ENCODE results near the gene AOPEP. TPM values are rescaled to one million over a fixed set of nuclear protein-coding genes. Genes with fewer than 3 reads are reported as not detected.

AOPEP gene
- total RNA-seq, 5 donors from 2014 or later (not counting 1 experiment from before 2014, with no cell fraction given) = 10.4 to 14.8 (median 11.3) TPM

- peaks cover 0 to 2% (median 0%) of the 10 kb centered on the region in 3 donors for H3K4me1 Mint-ChIP-seq
- no peak overlapping the region for H3K27ac ChIP-seq (ENCODE audit: low read length)
- peaks cover 56% of the 10 kb centered on the region for H3K36me3 Mint-ChIP-seq
- H3K9me3 Mint-ChIP-seq = peaks cover 3 to 21% (median 18%) of the 10 kb centered on the region in 3 donors
- no peaks in the 10 kb centered on the region for H3K36me3 ChIP-seq (ENCODE audit: control insufficient read depth in 2 of 2, extremely low read depth in 1 of 2, insufficient read depth in 1 of 2, low read length in 1 of 2)
- H3K4me3 ChIP-seq (ENCODE audit: control insufficient read depth in 1 of 2, extremely low read depth in 1 of 2, low read length in 1 of 2) = no peak overlapping the region
- no peak overlapping the region for H3K27ac Mint-ChIP-seq
- CTCF ChIA-PET = interaction anchor here in 1 of 2 donors (0.6 kb wide), 1 partner anchor 301 kb away, joined by 3 read pairs; no protein-coding TSS in a partner anchor
- no peaks in the 10 kb centered on the region for H3K27me3 Mint-ChIP-seq
- no peak for DNase-seq
- H3K4me1 ChIP-seq (ENCODE audit: control insufficient read depth in 1 of 2, extremely low read depth in 1 of 2, insufficient read depth in 2 of 2, low read length in 2 of 2) = no peaks in the 10 kb centered on the region
- ATAC-seq (replicated peaks in 1 of 4) = no peak
- WGBS (ENCODE audit: insufficient coverage) = no CpG with 5 or more reads among the region's 4 CpGs
- H3K4me3 Mint-ChIP-seq = no peak overlapping the region
- no peaks in the 10 kb centered on the region for H3K27me3 ChIP-seq (replicated peaks in 1 of 2; ENCODE audit: control insufficient read depth in 2 of 2, extremely low read depth in 1 of 2, insufficient read depth in 2 of 2, low read length in 1 of 2)
- POLR2A ChIA-PET = no interaction called here
- peaks cover 7% of the 10 kb centered on the region for H3K9me3 ChIP-seq
Measured at GRCh38 chr9:94746541-94747370, 20.3 kb downstream of the AOPEP start.

DNA sequence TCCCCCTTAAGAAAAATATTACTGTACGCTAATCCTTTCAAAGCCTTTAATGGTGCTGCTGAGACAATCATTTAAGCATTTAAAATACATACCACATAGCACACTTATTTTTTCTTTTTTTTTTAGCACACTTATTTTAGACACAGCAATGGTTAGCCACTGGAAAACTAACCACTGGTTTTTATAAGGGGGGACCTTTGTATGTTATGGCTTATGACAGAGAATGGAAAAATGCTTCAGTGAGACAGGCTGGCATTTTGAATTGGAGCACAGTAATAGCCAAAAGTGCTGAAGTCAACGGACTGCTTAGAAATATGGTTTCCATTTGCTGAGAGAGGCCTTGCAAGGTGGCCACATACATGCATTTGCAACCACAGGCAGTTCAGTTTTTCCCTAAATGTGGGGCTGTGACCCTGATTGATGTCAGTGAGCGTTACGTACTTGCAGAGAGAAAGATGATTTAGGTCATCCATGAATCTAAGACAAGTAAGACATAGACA is 28.5 kb downstream of the AOPEP start:
- Histone ChIP-seq H3K27me3 (replicated peaks in 1 of 2; ENCODE audit: control insufficient read depth in 2 of 2, extremely low read depth in 1 of 2, insufficient read depth in 2 of 2, low read length in 1 of 2) (no peaks in the 10 kb centered on the region), H3K9me3 (peaks cover under 1% of the 10 kb centered on the region), H3K36me3 (ENCODE audit: control insufficient read depth in 2 of 2, extremely low read depth in 1 of 2, insufficient read depth in 1 of 2, low read length in 1 of 2) (peaks cover 0 to 3% of the 10 kb centered on the region in 2 donors), H3K4me3 (ENCODE audit: control insufficient read depth in 1 of 2, extremely low read depth in 1 of 2, low read length in 1 of 2) (no peak overlapping the region), H3K4me1 (ENCODE audit: control insufficient read depth in 1 of 2, extremely low read depth in 1 of 2, insufficient read depth in 2 of 2, low read length in 2 of 2) (no peaks in the 10 kb centered on the region), H3K27ac (ENCODE audit: low read length) (no peak overlapping the region)
- no peak for DNase-seq
- ChIA-PET CTCF (no interaction called here), POLR2A (no interaction called here)
- ATAC-seq (replicated peaks in 1 of 4) = no peak
- peaks cover 20% of the 10 kb centered on the region for H3K36me3 Mint-ChIP-seq
- WGBS (ENCODE audit: insufficient coverage) = 67% methylated on average over 1 of the region's 4 CpGs
- no peak overlapping the region for H3K4me3 Mint-ChIP-seq
- H3K9me3 Mint-ChIP-seq = peaks cover 0 to 4% (median 2%) of the 10 kb centered on the region in 3 donors
- no peaks in the 10 kb centered on the region for H3K27me3 Mint-ChIP-seq
- peaks cover 0 to 6% (median under 1%) of the 10 kb centered on the region in 3 donors for H3K4me1 Mint-ChIP-seq
- H3K27ac Mint-ChIP-seq = no peak overlapping the region

GRCh38 chr9:94757158-94757557 is 30.7 kb downstream of the AOPEP start:
- DNase-seq = no peak
- no peak overlapping the region for H3K27ac ChIP-seq (ENCODE audit: low read length)
- Mint-ChIP-seq H3K4me1 (peaks cover 10 to 16% (median 11%) of the 10 kb centered on the region in 3 donors), H3K9me3 (peaks cover 0 to 4% (median 0%) of the 10 kb centered on the region in 3 donors), H3K27ac (no peak overlapping the region), H3K27me3 (no peaks in the 10 kb centered on the region), H3K36me3 (peaks cover 20% of the 10 kb centered on the region), H3K4me3 (no peak overlapping the region)
- no peaks in the 10 kb centered on the region for H3K9me3 ChIP-seq
- no peaks in the 10 kb centered on the region for H3K4me1 ChIP-seq (ENCODE audit: control insufficient read depth in 1 of 2, extremely low read depth in 1 of 2, insufficient read depth in 2 of 2, low read length in 2 of 2)
- POLR2A ChIA-PET = no interaction called here
- H3K27me3 ChIP-seq (replicated peaks in 1 of 2; ENCODE audit: control insufficient read depth in 2 of 2, extremely low read depth in 1 of 2, insufficient read depth in 2 of 2, low read length in 1 of 2) = no peaks in the 10 kb centered on the region
- ATAC-seq (replicated peaks in 1 of 4) = no peak
- H3K4me3 ChIP-seq (ENCODE audit: control insufficient read depth in 1 of 2, extremely low read depth in 1 of 2, low read length in 1 of 2) = no peak overlapping the region
- WGBS (ENCODE audit: insufficient coverage) = 100% methylated on average over 2 of the region's 4 CpGs
- H3K36me3 ChIP-seq (ENCODE audit: control insufficient read depth in 2 of 2, extremely low read depth in 1 of 2, insufficient read depth in 1 of 2, low read length in 1 of 2) = peaks cover 0 to 3% of the 10 kb centered on the region in 2 donors
- CTCF ChIA-PET = no interaction called here

- ChIA-PET POLR2A (no interaction called here), CTCF (no interaction called here)
- ATAC-seq (replicated peaks in 1 of 4) = no peak
- Mint-ChIP-seq H3K27ac (no peak overlapping the region), H3K4me3 (no peak overlapping the region), H3K27me3 (no peaks in the 10 kb centered on the region), H3K9me3 (peaks cover 0 to 4% (median 0%) of the 10 kb centered on the region in 3 donors), H3K4me1 (peaks cover 10 to 16% (median 11%) of the 10 kb centered on the region in 3 donors), H3K36me3 (peaks cover 18% of the 10 kb centered on the region)
- WGBS (ENCODE audit: insufficient coverage) = 100% methylated on average over 1 of the region's 1 CpG
- no peak for DNase-seq
- Histone ChIP-seq H3K27me3 (replicated peaks in 1 of 2; ENCODE audit: control insufficient read depth in 2 of 2, extremely low read depth in 1 of 2, insufficient read depth in 2 of 2, low read length in 1 of 2) (no peaks in the 10 kb centered on the region), H3K9me3 (no peaks in the 10 kb centered on the region), H3K4me3 (ENCODE audit: control insufficient read depth in 1 of 2, extremely low read depth in 1 of 2, low read length in 1 of 2) (no peak overlapping the region), H3K27ac (ENCODE audit: low read length) (no peak overlapping the region), H3K36me3 (ENCODE audit: control insufficient read depth in 2 of 2, extremely low read depth in 1 of 2, insufficient read depth in 1 of 2, low read length in 1 of 2) (peaks cover 0 to 3% of the 10 kb centered on the region in 2 donors), H3K4me1 (ENCODE audit: control insufficient read depth in 1 of 2, extremely low read depth in 1 of 2, insufficient read depth in 2 of 2, low read length in 2 of 2) (no peaks in the 10 kb centered on the region)
Measured at GRCh38 chr9:94758031-94758430, 31.5 kb downstream of the AOPEP start.

DNA sequence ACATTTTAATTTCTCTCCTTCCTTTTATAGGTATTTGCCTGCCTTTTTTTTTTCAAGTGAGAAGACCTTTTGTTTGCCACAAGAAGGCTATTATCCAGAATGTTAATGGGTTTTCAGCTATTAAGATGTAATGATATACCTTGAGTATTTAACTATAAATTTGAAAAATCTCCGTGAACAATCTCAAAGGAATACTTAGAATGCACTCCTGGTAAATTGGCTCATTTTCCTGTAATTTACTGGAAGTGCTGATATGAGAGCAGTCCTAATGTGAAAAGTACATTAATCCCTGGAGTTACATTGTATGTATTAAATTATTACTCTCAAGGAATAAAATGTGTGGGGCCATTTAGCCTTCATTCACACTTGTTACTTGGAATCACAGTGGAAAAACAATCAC is 32.4 kb downstream of the AOPEP start:
- H3K9me3 ChIP-seq = no peaks in the 10 kb centered on the region
- no CpG with 5 or more reads among the region's 1 CpG for WGBS (ENCODE audit: insufficient coverage)
- H3K27ac ChIP-seq (ENCODE audit: low read length) = no peak overlapping the region
- H3K4me1 Mint-ChIP-seq = peaks cover 10 to 18% (median 11%) of the 10 kb centered on the region in 3 donors
- CTCF ChIA-PET = interaction anchor here in 1 of 2 donors (0.9 kb wide), 1 partner anchor 369 kb away, joined by 4 read pairs; no protein-coding TSS in a partner anchor
- H3K4me1 ChIP-seq (ENCODE audit: control insufficient read depth in 1 of 2, extremely low read depth in 1 of 2, insufficient read depth in 2 of 2, low read length in 2 of 2) = no peaks in the 10 kb centered on the region
- no peak overlapping the region for H3K4me3 ChIP-seq (ENCODE audit: control insufficient read depth in 1 of 2, extremely low read depth in 1 of 2, low read length in 1 of 2)
- no peak overlapping the region for H3K4me3 Mint-ChIP-seq
- H3K9me3 Mint-ChIP-seq = peaks cover 0 to 4% (median 0%) of the 10 kb centered on the region in 3 donors
- peaks cover 18% of the 10 kb centered on the region for H3K36me3 Mint-ChIP-seq
- DNase-seq = no peak
- POLR2A ChIA-PET = interaction anchor here in 1 of 2 donors (0.6 kb wide), 1 partner anchor 483 kb away, joined by 4 read pairs; no protein-coding TSS in a partner anchor
- H3K27me3 ChIP-seq (replicated peaks in 1 of 2; ENCODE audit: control insufficient read depth in 2 of 2, extremely low read depth in 1 of 2, insufficient read depth in 2 of 2, low read length in 1 of 2) = no peaks in the 10 kb centered on the region
- H3K36me3 ChIP-seq (ENCODE audit: control insufficient read depth in 2 of 2, extremely low read depth in 1 of 2, insufficient read depth in 1 of 2, low read length in 1 of 2) = peaks cover 0 to 3% of the 10 kb centered on the region in 2 donors
- H3K27ac Mint-ChIP-seq = no peak overlapping the region
- H3K27me3 Mint-ChIP-seq = no peaks in the 10 kb centered on the region
- ATAC-seq (replicated peaks in 1 of 4) = no peak

GRCh38 chr9:94760010-94760409 is 33.5 kb downstream of the AOPEP start:
- no peak for ATAC-seq (replicated peaks in 1 of 4)
- H3K36me3 ChIP-seq (ENCODE audit: control insufficient read depth in 2 of 2, extremely low read depth in 1 of 2, insufficient read depth in 1 of 2, low read length in 1 of 2) = peaks cover 0 to 3% of the 10 kb centered on the region in 2 donors
- no peaks in the 10 kb centered on the region for H3K27me3 ChIP-seq (replicated peaks in 1 of 2; ENCODE audit: control insufficient read depth in 2 of 2, extremely low read depth in 1 of 2, insufficient read depth in 2 of 2, low read length in 1 of 2)
- H3K27ac Mint-ChIP-seq = no peak overlapping the region
- no peak overlapping the region for H3K27ac ChIP-seq (ENCODE audit: low read length)
- peaks cover 22% of the 10 kb centered on the region for H3K36me3 Mint-ChIP-seq
- H3K4me3 Mint-ChIP-seq = no peak overlapping the region
- H3K27me3 Mint-ChIP-seq = no peaks in the 10 kb centered on the region
- ChIA-PET POLR2A (no interaction called here), CTCF (interaction anchor here in 1 of 2 donors (0.9 kb wide), 1 partner anchor 368 kb away, joined by 4 read pairs; no protein-coding TSS in a partner anchor)
- no peaks in the 10 kb centered on the region for H3K9me3 ChIP-seq
- no peak overlapping the region for H3K4me3 ChIP-seq (ENCODE audit: control insufficient read depth in 1 of 2, extremely low read depth in 1 of 2, low read length in 1 of 2)
- no peak for DNase-seq
- WGBS (ENCODE audit: insufficient coverage) = 96% methylated on average over 7 of the region's 7 CpGs
- no peaks in the 10 kb centered on the region for H3K4me1 ChIP-seq (ENCODE audit: control insufficient read depth in 1 of 2, extremely low read depth in 1 of 2, insufficient read depth in 2 of 2, low read length in 2 of 2)
- H3K9me3 Mint-ChIP-seq = peaks cover 0 to 4% (median 0%) of the 10 kb centered on the region in 3 donors
- peaks cover 10 to 23% (median 11%) of the 10 kb centered on the region in 3 donors for H3K4me1 Mint-ChIP-seq

Data from T-cell (primary cell).